HG03432 (cell line): ENCODE measurements around the gene SEC16A.
"Not testable (repeated sequence)": the region's sequence is repeated elsewhere in the genome, so short reads cannot be mapped to it uniquely, and the experiment has no call there.

Experiments used
- ATAC-seq: cut with Tn5 transposase; IDR thresholded peaks from one replicate; pipeline ENCODE4 v1.9.1; 2021; ENCODE audit warnings: mild to moderate bottlenecking, moderate library complexity; ENCODE audit not compliant: unreplicated experiment

SEC16A gene

GRCh38 chr9:136424750-136425362 lies 58.0 kb downstream of the SEC16A start:
- no peak for ATAC-seq

GRCh38 chr9:136423432-136424146 lies 59.3 kb downstream of the SEC16A start:
- no peak for ATAC-seq

DNA sequence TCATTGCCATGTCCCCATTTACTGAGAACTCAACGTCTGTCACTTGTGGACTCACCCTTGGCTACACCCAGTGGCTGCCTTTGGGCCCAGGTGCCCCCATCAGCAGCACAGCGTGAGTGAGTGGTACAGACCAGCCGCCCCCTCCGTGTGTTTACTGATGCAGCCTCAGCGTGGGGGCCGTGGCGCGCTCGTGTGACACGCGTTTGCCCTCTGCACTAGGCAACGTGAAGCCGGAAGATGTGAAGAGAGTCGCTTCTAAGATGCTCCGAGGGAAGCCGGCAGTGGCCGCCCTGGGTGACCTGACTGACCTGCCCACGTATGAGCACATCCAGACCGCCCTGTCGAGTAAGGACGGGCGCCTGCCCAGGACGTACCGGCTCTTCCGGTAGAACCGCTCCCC lies 60.0 kb downstream of the SEC16A start:
- ATAC-seq: no peak

GRCh38 chr9:136421791-136422190 lies 61.0 kb downstream of the SEC16A start:
- ATAC-seq: no peak

GRCh38 chr9:136419092-136419420 lies 63.8 kb downstream of the SEC16A start:
- no peak for ATAC-seq

DNA sequence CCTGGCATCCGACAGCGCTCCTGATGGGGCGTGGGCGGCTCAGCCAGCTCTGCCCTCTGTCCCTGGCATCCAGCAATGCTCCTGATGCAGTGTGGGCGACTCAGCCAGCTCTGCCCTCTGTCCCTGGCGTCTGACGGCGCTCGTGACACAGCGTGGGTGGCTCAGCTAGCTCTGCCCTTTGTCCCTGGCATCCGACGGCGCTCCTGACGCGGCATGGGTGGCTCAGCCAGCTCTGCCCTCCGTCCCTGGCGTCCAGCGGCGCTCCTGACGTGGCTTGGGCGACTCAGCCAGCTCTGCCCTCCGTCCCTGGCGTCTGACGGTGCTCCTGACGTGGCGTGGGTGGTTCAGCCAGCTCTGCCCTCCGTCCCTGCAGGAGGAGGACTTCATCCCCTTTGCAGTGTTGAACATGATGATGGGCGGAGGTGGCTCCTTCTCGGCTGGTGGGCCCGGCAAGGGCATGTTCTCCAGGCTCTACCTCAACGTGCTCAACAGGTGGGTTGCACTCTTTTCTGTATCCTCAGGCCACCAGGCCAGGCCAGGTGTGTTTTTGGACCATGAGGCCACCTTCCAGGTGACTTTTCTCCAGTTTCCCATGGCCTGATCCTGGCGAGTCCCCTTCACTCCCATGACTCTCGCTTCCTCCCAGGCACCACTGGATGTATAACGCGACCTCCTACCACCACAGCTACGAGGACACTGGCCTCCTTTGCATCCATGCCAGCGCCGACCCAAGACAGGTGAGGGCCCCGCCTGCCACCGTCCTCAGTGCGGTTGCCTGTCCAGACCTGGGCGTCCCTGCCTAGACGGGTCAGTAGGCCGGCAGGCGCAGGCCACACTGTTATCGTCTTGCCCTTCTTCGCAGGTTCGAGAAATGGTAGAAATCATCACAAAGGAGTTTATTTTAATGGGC lies 64.4 kb downstream of the SEC16A start:
- no peak for ATAC-seq

DNA sequence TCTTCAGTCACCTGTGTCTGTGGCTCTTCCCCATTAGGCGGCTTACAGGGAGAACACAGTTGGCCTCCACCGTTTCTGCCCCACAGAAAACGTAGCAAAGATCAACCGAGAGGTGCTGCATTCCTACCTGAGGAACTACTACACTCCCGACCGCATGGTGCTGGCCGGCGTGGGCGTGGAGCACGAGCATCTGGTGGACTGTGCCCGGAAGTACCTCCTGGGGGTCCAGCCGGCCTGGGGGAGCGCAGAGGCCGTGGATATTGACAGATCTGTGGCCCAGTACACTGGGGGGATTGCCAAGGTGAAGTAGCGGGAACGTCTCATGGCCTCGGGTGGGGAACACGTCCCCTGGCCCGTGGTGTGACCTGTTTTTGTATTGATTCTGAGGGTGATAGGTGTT lies 65.9 kb downstream of the SEC16A start:
- ATAC-seq: no peak

GRCh38 chr9:136416427-136416826 lies 66.4 kb downstream of the SEC16A start:
- ATAC-seq: no peak

GRCh38 chr9:136412962-136413361 lies 69.9 kb downstream of the SEC16A start:
- ATAC-seq: no peak

DNA sequence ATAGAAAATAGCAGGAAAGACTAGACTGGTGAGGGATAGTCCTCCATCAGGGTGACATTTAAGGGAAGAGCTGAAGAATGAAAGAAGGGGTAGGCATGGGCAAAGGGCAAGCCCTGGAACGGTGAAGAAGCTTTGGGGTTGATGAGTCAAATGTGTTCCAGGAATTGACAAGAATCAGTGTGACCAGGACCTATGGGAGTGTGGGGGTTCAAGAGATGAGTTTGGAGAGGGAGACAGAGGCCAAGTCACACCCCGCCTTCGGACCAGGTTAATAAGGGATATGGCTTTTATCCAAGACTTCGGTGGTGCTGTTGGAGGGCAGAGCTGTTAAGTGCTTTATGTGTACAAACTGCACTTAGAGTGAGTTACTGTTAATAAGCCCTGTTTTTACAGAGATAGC lies 71.5 kb downstream of the SEC16A start:
- ATAC-seq: no peak

GRCh38 chr9:136410500-136411287 lies 72.1 kb downstream of the SEC16A start, which contains the start of the genes ENTR1 and PMPCA:
Gene ENTR1, minus strand, starts transcription at chr9:136410614. Its CDS starts 217 bp downstream, at chr9:136410397.
Gene PMPCA, plus strand, starts transcription at chr9:136410658. Its CDS starts 11 bp downstream, at chr9:136410669.
- peak; percentile 83 for ATAC-seq

DNA sequence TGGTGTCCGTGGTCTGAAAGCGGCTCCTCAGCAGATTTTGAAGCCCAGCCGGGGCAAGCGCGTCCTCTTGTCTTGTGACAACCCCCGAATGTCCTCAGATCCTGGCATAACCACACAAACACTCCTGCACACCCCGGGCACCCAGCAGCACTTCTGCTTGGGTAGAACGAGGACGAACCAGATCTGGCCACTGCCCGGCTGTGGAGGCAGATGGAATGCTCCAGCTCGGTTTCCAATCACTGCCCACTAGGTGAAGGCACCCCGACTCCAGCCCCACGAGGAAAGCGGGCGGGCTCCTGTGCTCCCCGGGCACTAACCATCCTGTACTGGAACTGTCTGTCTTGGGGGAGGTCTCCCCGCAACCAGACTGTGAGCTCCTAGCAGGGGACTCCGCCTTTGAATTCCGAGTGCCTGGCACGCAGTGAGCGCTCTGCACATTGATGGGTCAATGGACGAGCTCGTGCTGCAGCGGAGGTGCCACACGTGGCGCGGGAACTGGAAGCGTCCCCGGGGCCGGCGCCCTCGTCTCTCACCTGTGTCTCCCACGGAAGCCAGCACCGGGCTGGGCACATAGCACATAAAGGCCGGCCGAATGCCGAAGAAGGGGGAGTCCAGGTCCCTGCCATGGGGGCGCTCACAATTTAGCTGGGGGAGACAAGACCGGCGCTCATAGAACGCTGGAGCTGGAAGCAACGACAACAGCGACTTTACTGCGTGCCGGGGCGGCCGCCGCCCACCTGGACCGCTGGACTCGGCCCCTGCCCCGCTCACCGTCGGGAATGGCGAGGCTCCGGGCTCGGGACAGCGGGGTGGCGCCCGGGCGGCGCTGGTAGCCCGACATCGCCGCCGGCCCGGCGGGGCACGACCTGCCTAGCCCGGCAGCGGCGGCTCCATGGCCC lies 73.0 kb downstream of the SEC16A start:
- peak; percentile 27 for ATAC-seq

GRCh38 chr9:136407911-136408310 lies 74.9 kb downstream of the SEC16A start:
- ATAC-seq: no peak

GRCh38 chr9:136407061-136407460 lies 75.8 kb downstream of the SEC16A start:
- not testable (repeated sequence) for ATAC-seq

DNA sequence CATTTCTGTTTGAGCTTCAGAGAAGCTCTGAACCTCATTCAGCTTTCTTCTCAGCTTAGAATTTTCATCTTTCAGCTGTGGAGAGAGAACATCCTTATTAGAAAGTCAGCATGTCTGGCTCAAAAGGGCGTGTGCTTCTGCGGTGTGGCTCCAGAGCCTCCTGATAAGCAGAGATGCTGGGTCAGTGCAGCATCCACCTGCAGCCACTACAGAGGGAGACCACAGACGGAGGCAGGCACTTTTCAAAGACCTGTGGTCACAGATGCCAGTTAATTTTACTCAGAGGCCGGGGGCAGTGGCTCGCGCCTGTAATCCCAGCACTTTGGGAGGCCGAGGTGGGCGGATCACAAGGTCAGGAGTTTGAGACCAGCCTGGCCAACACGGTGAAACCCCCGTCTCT lies 76.9 kb downstream of the SEC16A start:
- not testable (repeated sequence) for ATAC-seq

- ATAC-seq: no peak
Observed at GRCh38 chr9:136405481-136405880, 77.4 kb downstream of the SEC16A start.

DNA sequence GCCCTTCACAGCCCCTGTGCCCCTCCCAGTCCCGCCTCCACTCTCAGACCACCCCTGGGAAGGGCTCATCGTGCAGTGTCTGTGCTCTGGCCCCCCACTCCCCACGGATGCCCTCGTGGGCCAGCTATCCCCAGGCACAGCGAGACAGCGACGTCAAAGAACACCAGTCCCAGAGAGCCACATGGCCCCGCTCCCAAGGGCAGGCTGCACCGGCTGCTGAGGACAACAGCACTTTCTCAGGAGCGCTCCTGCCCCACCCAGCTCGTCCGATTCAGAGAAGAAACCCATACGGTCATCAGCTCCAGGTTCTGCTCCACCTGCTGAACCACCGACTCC lies 78.1 kb downstream of the SEC16A start:
- no peak for ATAC-seq

DNA sequence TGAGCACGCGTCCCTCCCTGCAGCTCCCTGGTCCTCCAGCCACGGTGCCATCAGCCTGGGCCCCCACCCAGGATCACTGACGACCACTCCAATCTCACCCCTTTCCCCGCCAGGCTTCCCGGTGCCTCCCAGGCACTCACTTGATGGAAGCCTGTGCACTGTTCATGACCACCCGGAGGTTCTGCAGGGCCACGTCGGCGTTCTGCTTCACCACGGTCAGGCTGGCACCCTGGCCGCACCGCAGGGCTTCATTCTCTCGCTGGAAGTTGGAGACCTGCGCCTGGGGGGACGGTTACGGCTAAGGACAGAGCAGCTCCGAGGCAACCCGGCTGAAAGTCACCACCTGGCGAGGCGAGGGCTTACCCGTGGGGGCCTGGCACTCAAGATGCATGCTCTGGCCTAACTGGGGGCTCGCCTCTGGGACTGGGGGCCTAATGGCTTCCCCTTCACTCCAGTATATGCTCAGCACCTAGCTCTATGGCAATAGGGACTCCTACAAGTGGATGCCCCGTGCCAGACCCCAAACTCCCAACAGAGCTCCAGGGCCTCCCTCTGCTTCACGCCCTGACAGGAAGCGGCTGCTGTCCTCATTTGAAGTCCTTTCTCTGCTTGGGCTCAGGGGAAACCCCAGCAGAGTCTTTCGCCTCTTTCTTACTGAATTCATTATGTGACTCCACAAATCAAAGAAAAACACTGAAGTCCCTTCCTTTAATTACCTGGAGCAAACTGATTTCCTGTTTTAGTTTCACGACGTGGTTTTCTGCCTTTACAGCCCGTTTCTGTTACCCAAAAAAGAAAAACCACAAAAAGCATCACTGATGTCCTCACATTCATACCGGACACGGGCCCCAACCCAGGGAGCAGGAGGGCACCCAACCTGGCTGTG lies 78.7 kb downstream of the SEC16A start:
- no peak for ATAC-seq

DNA sequence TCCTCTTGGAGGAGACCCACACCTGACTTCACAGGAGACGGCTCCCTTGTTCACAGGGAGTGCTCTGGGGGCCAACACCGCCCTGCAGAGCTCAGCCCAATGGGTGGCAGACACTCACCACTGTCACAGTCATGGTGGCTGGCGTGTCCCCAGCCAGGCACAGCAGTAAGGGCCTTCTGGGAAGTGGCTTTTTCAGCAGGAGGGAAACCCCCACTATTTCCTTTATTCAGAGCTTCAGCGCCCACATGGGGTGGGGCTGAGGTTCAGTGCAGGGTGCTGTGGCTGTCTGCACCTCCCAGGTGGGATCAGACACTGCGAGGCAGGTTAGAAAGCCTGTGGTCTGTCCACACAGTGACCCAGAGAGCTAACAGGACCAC lies 79.3 kb downstream of the SEC16A start:
- ATAC-seq: no peak
